Right kidney (tissue), 1 donor: ENCODE data around the gene ZNF740.

Source experiments
- DNase-seq: peaks from one replicate; pipeline ENCODE4 v3.0.0-alpha.2; 2016

ZNF740 gene

GRCh38 chr12:53226815-53227214, 46.3 kb downstream of the ZNF740 start:
- DNase-seq, result no peak

GRCh38 chr12:53227341-53227740, 46.8 kb downstream of the ZNF740 start:
- no peak for DNase-seq

GRCh38 chr12:53227836-53228235, 47.3 kb downstream of the ZNF740 start:
- no peak for DNase-seq

- no peak for DNase-seq
Observed at GRCh38 chr12:53229454-53229853, 48.9 kb downstream of the ZNF740 start.

- DNase-seq, result no peak
Observed at GRCh38 chr12:53230108-53230845, 49.8 kb downstream of the ZNF740 start.

- DNase-seq, result peak; percentile 72
Observed at GRCh38 chr12:53231671-53231920, 51.1 kb downstream of the ZNF740 start.

- peak; percentile 56 for DNase-seq
Observed at GRCh38 chr12:53231921-53232645, 51.6 kb downstream of the ZNF740 start, which contains the start of gene RARG. Gene RARG, minus strand, starts transcription at chr12:53232209. Its CDS starts 4,664 bp downstream, at chr12:53227545.

GRCh38 chr12:53232646-53233461, 52.3 kb downstream of the ZNF740 start:
- no peak for DNase-seq

GRCh38 chr12:53233671-53234121, 53.2 kb downstream of the ZNF740 start:
- no peak for DNase-seq

GRCh38 chr12:53234271-53234914, 53.9 kb downstream of the ZNF740 start:
- no peak for DNase-seq

GRCh38 chr12:53235164-53235563, 54.6 kb downstream of the ZNF740 start:
- DNase-seq, result no peak

- no peak for DNase-seq
Observed at GRCh38 chr12:53235742-53236442, 55.4 kb downstream of the ZNF740 start.

- no peak for DNase-seq
Observed at GRCh38 chr12:53236443-53237111, 56.1 kb downstream of the ZNF740 start.

- DNase-seq, result no peak
Observed at GRCh38 chr12:53239643-53240258, 59.2 kb downstream of the ZNF740 start.

- no peak for DNase-seq
Observed at GRCh38 chr12:53241623-53242412, 61.3 kb downstream of the ZNF740 start.

GRCh38 chr12:53244337-53244736, 63.8 kb downstream of the ZNF740 start:
- DNase-seq, result no peak
